B cell (primary cell): ENCODE results near the gene IL36A. TPM values are rescaled to one million over a fixed set of nuclear protein-coding genes. Genes with fewer than 3 reads are reported as not detected.

Experiments used
- ATAC-seq: fragments of 200-7000 bp; cut with Tn5 transposase; one replicate; pipeline ENCODE4 v1.10.0; 2021; ENCODE audit warnings: low read depth, mild to moderate bottlenecking, moderate number of reproducible peaks, moderate library complexity
- CTCF ChIA-PET: fragments of 350-600 bp; sonication (Branson Sonifier 250); formaldehyde crosslinking; loops from one replicate; lab custom pipeline; 2021; ENCODE audit warnings: antibody characterized with exemption, inconsistent platforms; lab: Charles Lee
- POLR2A ChIA-PET: fragments of 350-600 bp; sonication (Branson Sonifier 250); formaldehyde crosslinking; loops from one replicate; lab custom pipeline; 2021; ENCODE audit warnings: antibody characterized with exemption; lab: Charles Lee
- DNase-seq: peaks from one replicate; pipeline ENCODE4 v3.0.0; 2013
- H2AFZ ChIP-seq: 2 replicates; pipeline ENCODE4 v1.6.1; 2012; ENCODE audit warnings: mild to moderate bottlenecking, low read depth, low read length; ENCODE audit not compliant: insufficient read depth, poor library complexity, severe bottlenecking
- H3K27ac ChIP-seq, 2 donors: 1 replicate in 1 of 2; 2 replicates in 1 of 2; pipeline ENCODE4 v1.5.1; 2012 to 2013; ENCODE audit warnings: low read length in 2 of 2, mild to moderate bottlenecking in 2 of 2, moderate library complexity in 1 of 2
- H3K27me3 ChIP-seq, 4 experiments: fragments of 200-600 bp in 1 of 4; sonication (generic) in 1 of 4; replicated peaks in 1 of 4; 1 replicate in 2 of 4; 2 replicates in 2 of 4; pipeline versions ENCODE4 v1.6.1 to v1.7.0; 2013 to 2016; ENCODE audit warnings: low read length in 3 of 4, mild to moderate bottlenecking in 2 of 4, mixed read lengths in 1 of 4, moderate library complexity in 1 of 4; ENCODE audit not compliant: insufficient read depth in 4 of 4, control insufficient read depth in 3 of 4; ENCODE audit errors: control extremely low read depth in 1 of 4
- H3K36me3 ChIP-seq, 2 experiments: replicated peaks in 1 of 2; 1 replicate in 1 of 2; 2 replicates in 1 of 2; pipeline versions ENCODE4 v1.6.1 to v1.7.1; 2013; ENCODE audit warnings: low read length in 1 of 2; ENCODE audit not compliant: insufficient read depth in 2 of 2, control insufficient read depth in 1 of 2; ENCODE audit errors: control extremely low read depth in 1 of 2, extremely low read depth in 1 of 2
- H3K4me1 ChIP-seq, 2 donors: fragments of 200-600 bp in 1 of 2; sonication (generic) in 1 of 2; 1 replicate in 1 of 2; 2 replicates in 1 of 2; pipeline versions ENCODE4 v1.5.1 to v1.6.1; 2013 to 2017; ENCODE audit warnings: low read length in 2 of 2; ENCODE audit not compliant: control insufficient read depth in 2 of 2, insufficient read depth in 2 of 2
- H3K4me2 ChIP-seq: replicated peaks from 2 replicates; pipeline ENCODE3; 2012; ENCODE audit warnings: mild to moderate bottlenecking, low read depth, low read length; ENCODE audit not compliant: poor library complexity, severe bottlenecking
- H3K4me3 ChIP-seq, 5 experiments: fragments of 200-600 bp in 1 of 5; sonication (generic) in 1 of 5; 1 replicate in 3 of 5; 2 replicates in 2 of 5; pipeline versions ENCODE4 v1.5.1 to v1.7.0; 2011 to 2016; ENCODE audit warnings: low read length in 4 of 5, mild to moderate bottlenecking in 4 of 5, low read depth in 2 of 5, control low read depth in 1 of 5, moderate library complexity in 1 of 5; ENCODE audit not compliant: insufficient read depth in 1 of 5; ENCODE audit errors: control extremely low read depth in 1 of 5, extremely low read depth in 1 of 5
- H3K79me2 ChIP-seq: fragments of 200-600 bp; sonication (generic); one replicate; pipeline ENCODE4 v1.6.0; 2016; ENCODE audit warnings: low read length; ENCODE audit not compliant: control insufficient read depth, insufficient read depth
- H3K9ac ChIP-seq: fragments of 200-600 bp; sonication (generic); 2 replicates; pipeline ENCODE4 v1.6.1; 2017; ENCODE audit warnings: mild to moderate bottlenecking, low read length, moderate library complexity
- H3K9me3 ChIP-seq, 3 donors: one replicate each; pipeline versions ENCODE4 v1.6.1 to v1.7.1; 2013; ENCODE audit warnings: low read length in 2 of 3; ENCODE audit not compliant: control insufficient read depth in 2 of 3, insufficient read depth in 1 of 3; ENCODE audit errors: control extremely low read depth in 1 of 3
- H4K20me1 ChIP-seq: 2 replicates; pipeline ENCODE4 v1.6.0; 2012; ENCODE audit warnings: mild to moderate bottlenecking, low read length; ENCODE audit not compliant: insufficient read depth, control insufficient read depth, poor library complexity, severe bottlenecking
- H3K27ac Mint-ChIP-seq: one replicate; pipeline ENCODE4 v1.8.0; 2021; ENCODE audit warnings: mixed read lengths
- H3K27me3 Mint-ChIP-seq: one replicate; pipeline ENCODE4 v1.8.0; 2021; ENCODE audit warnings: mixed read lengths
- H3K4me1 Mint-ChIP-seq: one replicate; pipeline ENCODE4 v1.8.0; 2021; ENCODE audit warnings: mixed read lengths
- H3K4me3 Mint-ChIP-seq: one replicate; pipeline ENCODE4 v1.8.0; 2021; ENCODE audit warnings: mixed read lengths
- H3K9me3 Mint-ChIP-seq: one replicate; pipeline ENCODE4 v1.8.0; 2022; ENCODE audit warnings: mixed read lengths; ENCODE audit not compliant: insufficient read depth
- CTCF ChIP-seq: fragments of 200-600 bp; IDR thresholded peaks from one replicate; pipeline ENCODE4 v1.8.0; 2022; ENCODE audit warnings: antibody characterized with exemption, mild to moderate bottlenecking
- EZH2 ChIP-seq: IDR thresholded peaks from 2 replicates; pipeline ENCODE4 v1.6.1; 2012; ENCODE audit warnings: borderline replicate concordance, low read depth, mild to moderate bottlenecking, moderate library complexity, low read length; ENCODE audit not compliant: insufficient read depth, poor library complexity, severe bottlenecking
- WGBS: methylation state at CpG from one replicate; pipeline ENCODE4 v1.1.5; 2013; ENCODE audit warnings: missing lambda C conversion rate; ENCODE audit not compliant: insufficient coverage; 5-methylcytosine and 5-hydroxymethylcytosine counted together
- intact Hi-C: fragments of 100-400 bp; cut with micrococcal nuclease; formaldehyde crosslinking; loops from one replicate; pipeline ENCODE4 v1.10.0; 2022
- polyA plus RNA-seq: library from polyadenylated mRNA; depleted of rRNA; stranded (reverse); fragments of >200 nt; gene quantifications from 2 replicates; pipeline ENCODE4 v1.2.3, GENCODE V29; 2012
- total RNA-seq, 2 donors: library from RNA; stranded (reverse); fragments of 120-200 nt in 1 of 2; gene quantifications; 1 replicate in 1 of 2; 2 replicates in 1 of 2; pipeline versions ENCODE4 v1.2.3 to v1.2.4, GENCODE V29; 2013 to 2022

IL36A gene
- total and polyA plus RNA-seq, 2 donors (not counting 1 experiment from before 2014, with no cell fraction given): not detected

- Mint-ChIP-seq H3K4me1 (no peaks in the 10 kb centered on the region), H3K4me3 (no peak overlapping the region), H3K27me3 (peaks cover 43% of the 10 kb centered on the region), H3K9me3 (no peaks in the 10 kb centered on the region), H3K27ac (no peak overlapping the region)
- Histone ChIP-seq H3K9ac (no peak overlapping the region), H3K9me3 (no peaks in the 10 kb centered on the region), H3K27me3 (no peaks in the 10 kb centered on the region), H2AFZ (no peak overlapping the region), H4K20me1 (no peaks in the 10 kb centered on the region), H3K27ac (no peak overlapping the region), H3K4me1 (no peaks in the 10 kb centered on the region), H3K36me3 (no peaks in the 10 kb centered on the region), H3K4me3 (no peak overlapping the region), H3K79me2 (no peaks in the 10 kb centered on the region), H3K4me2 (no peak overlapping the region)
- CTCF ChIA-PET: no interaction called here
- POLR2A ChIA-PET: no interaction called here
- intact Hi-C loops: no loop called here
- TF ChIP-seq CTCF (no peak), EZH2 (no peak)
- no peak for DNase-seq
- ATAC-seq: no peak
- no CpG with 5 or more reads among the region's 1 CpG for WGBS
Observed at GRCh38 chr2:113007250-113007649, 2.0 kb downstream of the IL36A start.

- TF ChIP-seq EZH2 (no peak), CTCF (no peak)
- no peaks in the 10 kb centered on the region for H3K4me1 ChIP-seq
- no peak overlapping the region for H3K27ac ChIP-seq
- no CpG with 5 or more reads among the region's 1 CpG for WGBS
- H3K4me3 ChIP-seq: no peak overlapping the region
- no peak overlapping the region for H2AFZ ChIP-seq
- H3K27me3 ChIP-seq: no peaks in the 10 kb centered on the region
- intact Hi-C loops: no loop called here
- no peaks in the 10 kb centered on the region for H3K9me3 ChIP-seq
- H3K79me2 ChIP-seq: no peaks in the 10 kb centered on the region
- H3K9ac ChIP-seq: no peak overlapping the region
- DNase-seq (no peak), ATAC-seq (no peak)
- CTCF ChIA-PET: no interaction called here
- H3K27ac Mint-ChIP-seq: no peak overlapping the region
- no peaks in the 10 kb centered on the region for H4K20me1 ChIP-seq
- no peaks in the 10 kb centered on the region for H3K36me3 ChIP-seq
- H3K27me3 Mint-ChIP-seq: peaks cover 33% of the 10 kb centered on the region
- no peak overlapping the region for H3K4me2 ChIP-seq
- H3K9me3 Mint-ChIP-seq: no peaks in the 10 kb centered on the region
- H3K4me3 Mint-ChIP-seq: no peak overlapping the region
- no peaks in the 10 kb centered on the region for H3K4me1 Mint-ChIP-seq
- POLR2A ChIA-PET: no interaction called here
Observed at GRCh38 chr2:113009622-113010021, 4.4 kb downstream of the IL36A start.
